Upper lobe of left lung (tissue), 6 donors: ENCODE results near the gene CTR9. TPM values are rescaled to one million over a fixed set of nuclear protein-coding genes. Genes with fewer than 3 reads are reported as not detected.

Experiments used
- ATAC-seq, 2 donors: fragments of 200-7000 bp; cut with Tn5 transposase; one replicate each; pipeline ENCODE4 v1.9.1; 2022; ENCODE audit warnings: mild to moderate bottlenecking in 2 of 2, moderate library complexity in 2 of 2; ENCODE audit not compliant: low FRiP score in 2 of 2
- DNase-seq, 2 donors: peaks; one replicate each; pipeline ENCODE4 v3.0.0-alpha.2; 2019 to 2020
- H3K27ac ChIP-seq, 4 donors: fragments of 200-600 bp; sonication (generic); one replicate each; pipeline ENCODE4 v1.5.1; 2016 to 2019
- H3K27me3 ChIP-seq, 4 donors: fragments of 200-600 bp; sonication (generic); one replicate each; pipeline ENCODE4 v1.5.1; 2017 to 2019
- H3K36me3 ChIP-seq, 4 donors: fragments of 200-600 bp; sonication (generic); one replicate each; pipeline ENCODE4 v1.5.1; 2016 to 2019
- H3K4me1 ChIP-seq, 4 donors: fragments of 200-600 bp; sonication (generic); one replicate each; pipeline ENCODE4 v1.5.1; 2018 to 2019
- H3K4me3 ChIP-seq, 4 donors: fragments of 200-600 bp; sonication (generic); one replicate each; pipeline ENCODE4 v1.5.1; 2017 to 2019; ENCODE audit warnings: mild to moderate bottlenecking in 2 of 4, moderate library complexity in 1 of 4
- H3K9me3 ChIP-seq, 4 donors: fragments of 200-600 bp; sonication (generic); one replicate each; pipeline ENCODE4 v1.5.1; 2018 to 2019
- CTCF ChIP-seq, 6 experiments: fragments of 450-650 bp in 4 of 6; fragments of 200-600 bp in 2 of 6; sonication (generic) in 2 of 6; IDR thresholded peaks; one replicate each; pipeline ENCODE4 v1.5.1; 2016 to 2019; ENCODE audit warnings: antibody characterized with exemption in 6 of 6
- EP300 ChIP-seq, 4 donors: sonication (generic); formaldehyde crosslinking; IDR thresholded peaks; one replicate each; pipeline ENCODE4 v1.5.1; 2017; ENCODE audit warnings: antibody characterized with exemption in 4 of 4, control low read depth in 2 of 4
- POLR2A ChIP-seq, 4 donors: fragments of 450-650 bp; IDR thresholded peaks; one replicate each; pipeline ENCODE4 v1.5.1; 2016 to 2017; ENCODE audit warnings: antibody characterized with exemption in 4 of 4, mild to moderate bottlenecking in 2 of 4
- POLR2AphosphoS5 ChIP-seq, 2 donors: sonication (generic); formaldehyde crosslinking; IDR thresholded peaks; one replicate each; pipeline ENCODE4 v1.5.1; 2017; ENCODE audit warnings: antibody characterized with exemption in 2 of 2
- WGBS, 2 donors: methylation state at CpG; one replicate each; pipeline ENCODE4 v1.1.5; 2017 to 2018; 5-methylcytosine and 5-hydroxymethylcytosine counted together
- total RNA-seq, 6 donors: library from RNA; depleted of rRNA in 4 of 6; stranded (reverse); fragments of >200 nt in 4 of 6; gene quantifications; one replicate each; pipeline versions ENCODE4 v1.1.0 to v1.2.1, GENCODE V29; 2016 to 2021
- donor health status: DM: no; HTN: no; CAD: no; lungs with moderate emphysema.
- donor health status: DM: no; HTN: yes; CAD: no; lungs with severe emphysema.

The CTR9 gene
- total RNA-seq, 6 donors from 2014 or later: 9.9 to 35.4 (median 26.9) TPM

GRCh38 chr11:10777393-10777793, 26.3 kb downstream of the CTR9 start:
- Histone ChIP-seq H3K4me3 (no peak overlapping the region), H3K4me1 (peaks cover 0 to 7% (median 4%) of the 10 kb centered on the region in 4 donors), H3K27ac (peak overlapping the region in 3 of 4 donors; percentile 17 to 35 (median 25)), H3K27me3 (no peaks in the 10 kb centered on the region), H3K9me3 (no peaks in the 10 kb centered on the region), H3K36me3 (peaks cover 6 to 62% (median 43%) of the 10 kb centered on the region in 4 donors)
- DNase-seq (no peak), ATAC-seq (no peak)
- TF ChIP-seq CTCF (IDR thresholded peaks at IDR 0.05) (no peak), POLR2AphosphoS5 (IDR thresholded peaks at IDR 0.05) (no peak), POLR2A (IDR thresholded peaks at IDR 0.05) (no peak), EP300 (IDR thresholded peaks at IDR 0.05) (no peak)
- WGBS, 2 donors: 72 to 78% methylated on average over 3 of the region's 3 CpGs

DNA sequence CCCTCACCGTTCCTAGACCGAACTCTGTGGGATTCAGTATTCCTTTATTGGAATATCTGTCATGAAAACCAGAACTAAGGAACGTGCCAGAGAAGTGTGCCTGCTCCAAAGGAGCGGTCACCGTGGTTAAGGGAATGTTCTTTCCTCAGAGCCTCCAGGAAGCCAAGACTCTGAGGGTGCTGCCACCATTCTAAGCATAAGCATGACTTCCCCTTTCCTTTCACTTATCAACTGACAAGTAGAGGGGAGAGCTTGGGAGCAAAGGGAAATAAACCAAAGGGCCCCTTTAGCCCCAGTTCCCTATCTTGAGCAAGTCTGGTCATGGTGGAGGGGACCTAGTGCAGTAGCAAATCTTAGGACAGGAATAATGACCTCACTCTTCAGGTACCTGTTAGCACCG, 26.8 kb downstream of the CTR9 start:
- no peaks in the 10 kb centered on the region for H3K27me3 ChIP-seq
- TF ChIP-seq CTCF (IDR thresholded peaks at IDR 0.05) (no peak), POLR2A (IDR thresholded peaks at IDR 0.05) (no peak), EP300 (IDR thresholded peaks at IDR 0.05) (no peak), POLR2AphosphoS5 (IDR thresholded peaks at IDR 0.05) (no peak)
- H3K4me1 ChIP-seq: peaks cover 0 to 7% (median 4%) of the 10 kb centered on the region in 4 donors
- H3K36me3 ChIP-seq: peaks cover 6 to 57% (median 40%) of the 10 kb centered on the region in 4 donors
- peak in 1 of 2 donors; percentile 8 for ATAC-seq
- peak overlapping the region; percentile 5 to 74 (median 30) for H3K27ac ChIP-seq
- 58 to 59% methylated on average over 6 of the region's 6 CpGs for WGBS, 2 donors
- H3K9me3 ChIP-seq: no peaks in the 10 kb centered on the region
- H3K4me3 ChIP-seq: no peak overlapping the region
- DNase-seq: no peak

DNA sequence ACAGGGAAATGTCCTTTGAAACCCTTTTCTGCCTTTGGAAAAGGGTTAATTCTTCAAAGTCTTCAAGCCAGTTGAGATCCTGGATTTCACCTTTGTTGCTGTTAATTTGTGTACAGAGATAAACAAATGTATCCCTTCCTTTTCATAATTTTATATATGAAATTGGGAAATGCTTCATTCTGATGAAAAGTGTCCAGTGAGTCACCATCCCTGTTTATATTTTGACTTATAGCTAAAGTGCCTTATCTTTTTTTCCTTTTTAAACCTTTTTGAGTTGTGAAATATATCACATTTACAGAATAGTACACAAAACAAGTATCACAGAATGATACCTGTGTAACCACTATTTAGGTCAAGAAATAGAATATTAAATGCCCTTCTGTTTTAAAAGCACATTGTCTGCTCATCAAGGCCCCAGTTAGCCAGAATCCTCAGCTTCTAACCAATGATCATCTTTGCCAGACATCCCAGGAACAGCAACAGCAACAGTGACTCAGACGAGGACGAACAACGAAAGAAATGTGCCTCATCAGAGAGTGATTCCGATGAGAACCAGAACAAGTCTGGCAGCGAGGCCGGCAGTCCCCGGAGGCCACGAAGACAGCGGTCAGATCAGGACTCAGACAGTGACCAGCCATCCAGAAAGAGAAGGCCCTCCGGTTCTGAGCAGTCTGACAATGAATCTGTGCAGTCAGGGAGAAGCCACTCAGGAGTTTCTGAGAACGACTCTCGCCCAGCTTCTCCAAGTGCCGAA, 27.3 kb downstream of the CTR9 start:
- peak in 1 of 2 donors; percentile 54 for DNase-seq
- ATAC-seq: peak; percentile 46 to 86
- Histone ChIP-seq H3K4me1 (peaks cover 0 to 7% (median 4%) of the 10 kb centered on the region in 4 donors), H3K4me3 (no peak overlapping the region), H3K27ac (peak overlapping the region; percentile 18 to 74 (median 33)), H3K9me3 (no peaks in the 10 kb centered on the region), H3K36me3 (peaks cover 6 to 52% (median 34%) of the 10 kb centered on the region in 4 donors), H3K27me3 (no peaks in the 10 kb centered on the region)
- no peak for TF ChIP-seq POLR2A (IDR thresholded peaks at IDR 0.05)
- TF ChIP-seq POLR2AphosphoS5 (IDR thresholded peaks at IDR 0.05): no peak
- TF ChIP-seq EP300 (IDR thresholded peaks at IDR 0.05): no peak
- TF ChIP-seq CTCF (IDR thresholded peaks at IDR 0.05): no peak
- 79 to 87% methylated on average over 13 of the region's 13 CpGs for WGBS, 2 donors

- no peaks in the 10 kb centered on the region for H3K27me3 ChIP-seq
- ATAC-seq: no peak
- WGBS, 2 donors: 52 to 68% methylated on average over 1 of the region's 1 CpG
- peaks cover 6 to 45% (median 29%) of the 10 kb centered on the region in 4 donors for H3K36me3 ChIP-seq
- TF ChIP-seq POLR2AphosphoS5 (IDR thresholded peaks at IDR 0.05) (no peak), POLR2A (IDR thresholded peaks at IDR 0.05) (no peak), CTCF (IDR thresholded peaks at IDR 0.05) (no peak), EP300 (IDR thresholded peaks at IDR 0.05) (no peak)
- peaks cover 0 to 10% (median 4%) of the 10 kb centered on the region in 4 donors for H3K4me1 ChIP-seq
- H3K4me3 ChIP-seq: no peak overlapping the region
- H3K27ac ChIP-seq: peak overlapping the region; percentile 18 to 74 (median 31)
- no peak for DNase-seq
- H3K9me3 ChIP-seq: no peaks in the 10 kb centered on the region
Observed at GRCh38 chr11:10779086-10779485, 28.0 kb downstream of the CTR9 start.
